ENCODE data around the gene TBC1D2. TPM values are rescaled to one million over a fixed set of nuclear protein-coding genes. Genes with fewer than 3 reads are reported as not detected.

TBC1D2 gene
- total RNA-seq, 2 experiments from 2014 or later, result 1.5 TPM

DNA sequence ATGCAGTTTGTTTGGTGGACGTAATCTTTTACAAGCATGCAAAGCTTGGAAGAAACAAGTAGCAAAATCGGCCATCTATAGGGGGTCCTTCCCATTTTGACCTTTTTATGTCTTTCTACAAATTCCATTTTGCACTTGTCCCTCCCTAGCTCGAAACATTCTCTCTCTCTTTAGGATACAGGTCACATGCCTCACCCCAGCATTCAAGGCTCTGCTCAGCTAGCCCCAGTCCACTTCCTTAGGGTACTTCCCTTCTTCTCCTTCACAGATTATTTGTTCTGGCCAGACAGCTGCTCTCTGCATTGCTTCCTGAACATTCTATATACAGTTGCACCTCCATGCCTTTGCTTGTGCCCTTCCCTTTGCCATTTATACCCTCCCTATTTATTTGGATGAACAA, 104.7 kb downstream of the TBC1D2 start:
- Mint-ChIP-seq H3K27ac (no peak overlapping the region), H3K4me1 (ENCODE audit: low read depth) (no peaks in the 10 kb centered on the region), H3K9me3 (no peaks in the 10 kb centered on the region), H3K27me3 (no peaks in the 10 kb centered on the region), H3K36me3 (ENCODE audit: low read depth) (peaks cover 5% of the 10 kb centered on the region), H3K4me3 (no peak overlapping the region)
- POLR2A ChIA-PET, result no interaction called here
- ATAC-seq (no peak), DNase-seq (no peak)
- intact Hi-C loops (cut with micrococcal nuclease), result no loop called here
- CTCF ChIA-PET, result no interaction called here
- TF ChIP-seq, protein P1, sequence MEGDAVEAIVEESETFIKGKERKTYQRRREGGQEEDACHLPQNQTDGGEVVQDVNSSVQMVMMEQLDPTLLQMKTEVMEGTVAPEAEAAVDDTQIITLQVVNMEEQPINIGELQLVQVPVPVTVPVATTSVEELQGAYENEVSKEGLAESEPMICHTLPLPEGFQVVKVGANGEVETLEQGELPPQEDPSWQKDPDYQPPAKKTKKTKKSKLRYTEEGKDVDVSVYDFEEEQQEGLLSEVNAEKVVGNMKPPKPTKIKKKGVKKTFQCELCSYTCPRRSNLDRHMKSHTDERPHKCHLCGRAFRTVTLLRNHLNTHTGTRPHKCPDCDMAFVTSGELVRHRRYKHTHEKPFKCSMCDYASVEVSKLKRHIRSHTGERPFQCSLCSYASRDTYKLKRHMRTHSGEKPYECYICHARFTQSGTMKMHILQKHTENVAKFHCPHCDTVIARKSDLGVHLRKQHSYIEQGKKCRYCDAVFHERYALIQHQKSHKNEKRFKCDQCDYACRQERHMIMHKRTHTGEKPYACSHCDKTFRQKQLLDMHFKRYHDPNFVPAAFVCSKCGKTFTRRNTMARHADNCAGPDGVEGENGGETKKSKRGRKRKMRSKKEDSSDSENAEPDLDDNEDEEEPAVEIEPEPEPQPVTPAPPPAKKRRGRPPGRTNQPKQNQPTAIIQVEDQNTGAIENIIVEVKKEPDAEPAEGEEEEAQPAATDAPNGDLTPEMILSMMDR (IDR thresholded peaks at IDR 0.05), result no peak

DNA sequence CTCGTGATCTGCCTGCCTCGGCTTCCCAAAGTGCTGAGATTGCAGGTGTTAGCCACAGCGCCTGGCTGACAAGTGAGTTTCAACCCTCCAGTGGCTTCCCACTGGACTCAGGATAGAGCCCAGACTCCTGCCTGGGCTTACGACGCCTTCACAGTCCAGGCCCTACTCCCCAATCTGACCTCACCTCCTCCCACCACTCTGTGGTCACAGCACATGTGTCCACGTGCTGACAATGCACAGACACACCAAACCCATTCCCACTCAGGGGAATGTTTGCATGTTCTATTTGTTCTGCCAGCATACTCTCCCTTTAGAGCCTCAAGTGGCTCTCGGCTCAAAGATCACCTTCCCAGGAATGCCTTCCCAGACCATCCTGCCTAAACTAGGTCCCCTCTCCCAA, 105.3 kb downstream of the TBC1D2 start:
- no peak overlapping the region for H3K4me3 Mint-ChIP-seq
- no peaks in the 10 kb centered on the region for H3K9me3 Mint-ChIP-seq
- H3K27ac Mint-ChIP-seq, result no peak overlapping the region
- H3K36me3 Mint-ChIP-seq (ENCODE audit: low read depth), result peaks cover 4% of the 10 kb centered on the region
- intact Hi-C loops (cut with micrococcal nuclease), result no loop called here
- ChIA-PET CTCF (no interaction called here), POLR2A (interaction anchor here (0.8 kb wide), 1 partner anchor 12 kb away, joined by 3 read pairs; no protein-coding TSS in a partner anchor)
- DNase-seq (no peak), ATAC-seq (no peak)
- H3K4me1 Mint-ChIP-seq (ENCODE audit: low read depth), result no peaks in the 10 kb centered on the region
- H3K27me3 Mint-ChIP-seq, result no peaks in the 10 kb centered on the region
- TF ChIP-seq, protein P1 (IDR thresholded peaks at IDR 0.05), result no peak

DNA sequence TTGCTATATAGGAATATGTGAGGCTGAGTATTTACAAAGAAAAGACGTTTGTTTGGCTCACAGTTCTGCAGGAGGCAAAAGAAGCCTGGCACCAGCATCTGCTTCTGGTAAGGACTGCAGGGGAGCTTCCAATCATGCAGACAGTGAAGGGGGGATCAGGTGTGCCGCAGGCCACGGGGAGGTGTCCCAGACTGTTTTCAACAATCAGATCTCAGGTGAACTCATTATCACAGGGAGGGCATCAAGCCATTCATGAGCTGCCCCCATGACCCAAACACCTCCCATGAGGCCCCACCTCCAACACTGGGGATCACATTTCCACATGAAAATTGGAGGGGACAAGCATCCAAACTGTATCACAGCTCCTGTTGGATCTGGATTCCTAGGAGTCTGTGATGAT, 106.0 kb downstream of the TBC1D2 start:
- CTCF ChIA-PET, result no interaction called here

More for the DNA sequence above, 106.0 kb downstream of the TBC1D2 start:
- ATAC-seq, result no peak
- Mint-ChIP-seq H3K36me3 (ENCODE audit: low read depth) (peaks cover 4% of the 10 kb centered on the region), H3K4me3 (no peak overlapping the region), H3K4me1 (ENCODE audit: low read depth) (no peaks in the 10 kb centered on the region), H3K27ac (no peak overlapping the region), H3K27me3 (no peaks in the 10 kb centered on the region), H3K9me3 (no peaks in the 10 kb centered on the region)
- POLR2A ChIA-PET, result interaction anchor here (0.7 to 0.8 kb wide), 2 partner anchors 13 to 81 kb away, joined by 3 read pairs; no protein-coding TSS in a partner anchor
- intact Hi-C loops (cut with micrococcal nuclease), result no loop called here
- no peak for DNase-seq
- TF ChIP-seq, protein P1 (IDR thresholded peaks at IDR 0.05), result no peak

Small RNA genes within 50 kb of the gene (microRNA-seq; reads per million reads assigned to microRNA genes)
- not detected for gene MIR6854 (ENCODE audit: borderline microRNAs expressed, borderline replicate concordance)

Other genes with a start within 250 kb of the TBC1D2 start
- 10 to 100 TPM; 51.2 to 51.8 TPM for gene NANS, start 198.9 kb downstream of the TBC1D2 start, total RNA-seq
- gene TRIM14, start 136.4 kb downstream of the TBC1D2 start, total RNA-seq, result 10 to 100 TPM; 39.6 to 41.8 TPM
- gene CORO2A, start 63.0 kb downstream of the TBC1D2 start, total RNA-seq, result 10 to 100 TPM; 12.2 to 13.4 TPM

Data from activated CD8-positive, alpha-beta T cell treated with anti-CD3 and anti-CD28 coated beads for 36 hours (primary cell).